ENCODE measurements around the gene CCDC60.
A peak's percentile ranks its signal among the peaks of the same experiment; 100 is the strongest.

CCDC60 gene

GRCh38 chr12:119450771-119451170 lies 116.2 kb downstream of the CCDC60 start:
- no peak for DNase-seq

GRCh38 chr12:119456824-119457223 lies 122.3 kb downstream of the CCDC60 start:
- no peak for DNase-seq

DNA sequence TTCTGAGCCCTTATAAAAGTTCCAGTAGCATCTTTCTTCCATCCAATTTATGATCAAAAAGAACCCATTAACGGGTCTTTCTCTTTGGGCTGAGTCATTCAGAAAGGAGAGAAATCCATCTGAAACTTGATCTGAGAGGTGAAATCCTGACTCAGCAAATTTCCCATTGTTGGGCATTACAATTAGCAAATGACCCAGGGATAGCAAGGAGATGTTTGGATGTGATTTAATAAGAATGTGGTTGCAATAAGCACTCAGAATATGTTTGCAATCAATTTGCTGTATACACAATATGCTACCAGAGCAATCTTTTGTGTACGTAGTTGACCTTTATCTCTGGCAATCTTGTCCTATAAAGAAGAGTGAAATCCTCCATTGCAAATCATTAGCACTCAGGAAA lies 122.7 kb downstream of the CCDC60 start:
- no peak for DNase-seq

- no peak for DNase-seq
These were observed 125.0 kb downstream of the CCDC60 start for GRCh38 chr12:119459481-119459880.

- DNase-seq, result no peak
These were observed 126.3 kb downstream of the CCDC60 start for GRCh38 chr12:119460876-119461275.

DNA sequence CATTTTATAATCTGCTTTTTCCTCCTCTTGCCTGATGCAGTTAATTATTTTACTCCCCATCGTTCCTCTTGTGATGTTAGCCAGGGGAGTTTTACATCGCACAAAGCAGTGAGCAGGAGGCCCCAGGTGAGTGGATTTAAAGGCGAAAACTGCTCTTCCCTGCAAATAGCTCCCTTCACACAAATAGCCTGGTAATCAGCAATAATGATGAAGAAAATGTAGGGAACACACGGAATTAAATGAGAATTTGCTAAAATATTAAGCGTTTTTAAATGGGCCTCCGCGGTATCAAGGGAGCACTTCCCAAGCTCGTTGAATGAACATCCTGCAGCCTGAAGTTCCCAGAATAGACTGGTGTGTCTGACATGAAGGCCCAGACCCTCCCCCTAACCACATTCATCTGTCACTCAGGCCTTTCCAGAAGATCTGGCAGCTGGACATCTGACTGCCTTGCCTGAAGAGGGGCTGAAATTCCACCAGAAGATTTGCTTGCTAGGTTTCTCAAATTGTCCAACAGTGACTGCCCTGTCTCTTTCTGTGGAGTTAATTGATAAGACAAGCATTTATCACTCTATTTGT lies 127.2 kb downstream of the CCDC60 start:
- no peak for DNase-seq

DNA sequence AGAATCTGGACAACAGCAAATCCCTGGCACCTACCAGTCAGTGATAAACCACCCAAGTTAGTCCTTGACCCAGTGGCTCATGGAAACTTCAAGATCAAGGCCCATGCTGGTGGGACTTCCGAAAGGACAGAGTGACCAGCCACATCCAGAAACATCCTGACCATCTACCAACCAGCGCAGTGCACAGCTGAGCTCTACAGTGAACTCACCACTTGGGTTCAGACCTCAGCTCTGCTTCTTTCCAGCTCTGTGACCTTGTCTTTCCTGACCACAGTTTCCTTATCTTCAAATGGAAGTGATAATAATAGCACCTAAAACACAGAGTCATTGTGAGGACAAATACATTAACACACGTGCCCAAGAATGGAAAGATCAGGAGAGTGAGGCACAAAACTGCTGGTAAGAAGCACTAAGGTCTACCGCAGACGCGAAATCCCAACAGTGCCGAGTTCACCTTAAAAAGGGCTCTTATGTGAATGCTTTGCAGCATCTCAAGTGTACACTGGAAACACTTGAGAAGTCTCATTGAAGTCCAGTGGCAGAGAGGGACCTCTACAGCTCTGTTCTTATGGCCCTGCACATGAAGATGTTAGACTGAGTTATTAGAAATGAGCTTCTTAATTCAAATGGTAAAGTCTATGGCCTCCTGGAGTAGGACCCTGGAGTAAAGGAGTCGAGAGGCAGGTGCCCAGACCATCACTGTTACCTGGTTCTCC lies 128.8 kb downstream of the CCDC60 start:
- DNase-seq, result no peak

DNA sequence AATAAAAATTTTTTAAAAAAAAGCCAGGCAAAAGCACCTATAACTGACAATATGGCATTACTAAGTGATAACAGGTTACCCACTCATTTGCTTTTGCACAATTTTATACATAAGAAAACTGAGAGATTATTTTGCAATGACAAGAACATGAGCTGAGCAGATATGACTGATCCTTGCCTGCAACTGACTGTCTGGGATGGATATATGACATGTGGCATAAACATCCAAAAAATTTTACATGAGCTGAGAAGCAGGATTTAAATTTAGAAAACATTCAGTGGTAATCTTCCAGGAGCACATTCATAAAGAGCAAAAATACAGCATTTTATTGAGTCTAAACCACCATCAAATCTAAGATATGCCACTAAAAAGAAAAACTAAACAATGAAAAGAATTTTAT lies 133.8 kb downstream of the CCDC60 start:
- DNase-seq, result no peak

DNA sequence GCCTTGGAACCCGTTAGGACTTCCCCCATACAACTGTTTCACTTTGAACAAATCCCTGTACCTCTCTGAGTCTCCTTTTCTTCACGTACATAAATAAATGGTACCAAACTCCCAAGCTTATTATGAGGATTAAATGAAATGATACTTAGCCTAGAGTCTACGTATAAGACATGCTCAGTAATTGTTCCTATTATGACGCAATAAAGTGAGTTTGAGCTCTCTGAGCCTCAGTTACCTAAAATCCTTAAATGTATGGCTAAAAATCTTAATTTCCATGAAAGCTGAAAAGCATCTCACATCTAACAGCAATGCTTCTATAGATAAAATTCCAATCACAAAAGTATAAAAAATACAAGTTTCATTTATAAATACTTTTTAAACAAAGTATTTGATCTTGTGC lies 141.1 kb downstream of the CCDC60 start:
- DNase-seq, result no peak

- DNase-seq, result no peak
These were observed 142.4 kb downstream of the CCDC60 start for GRCh38 chr12:119476951-119477350.

GRCh38 chr12:119479121-119479561 lies 144.6 kb downstream of the CCDC60 start:
- no peak for DNase-seq

DNA sequence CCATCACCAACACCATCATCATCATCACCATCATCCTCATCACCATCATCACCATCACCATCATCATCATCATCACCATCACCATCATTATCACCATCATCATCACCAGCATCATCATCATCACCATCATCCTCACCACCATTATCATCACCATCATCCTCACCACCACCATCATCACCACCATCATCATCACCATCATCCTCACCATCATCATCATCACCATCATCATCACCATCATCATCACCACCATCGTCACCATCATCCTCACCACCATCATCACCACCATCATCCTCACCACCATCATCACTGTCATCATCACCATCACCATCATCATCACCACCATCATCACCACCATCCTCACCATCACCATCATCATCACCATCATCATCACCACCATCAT lies 146.0 kb downstream of the CCDC60 start:
- no peak for DNase-seq

GRCh38 chr12:119486599-119487154 lies 152.1 kb downstream of the CCDC60 start:
- no peak for DNase-seq

DNA sequence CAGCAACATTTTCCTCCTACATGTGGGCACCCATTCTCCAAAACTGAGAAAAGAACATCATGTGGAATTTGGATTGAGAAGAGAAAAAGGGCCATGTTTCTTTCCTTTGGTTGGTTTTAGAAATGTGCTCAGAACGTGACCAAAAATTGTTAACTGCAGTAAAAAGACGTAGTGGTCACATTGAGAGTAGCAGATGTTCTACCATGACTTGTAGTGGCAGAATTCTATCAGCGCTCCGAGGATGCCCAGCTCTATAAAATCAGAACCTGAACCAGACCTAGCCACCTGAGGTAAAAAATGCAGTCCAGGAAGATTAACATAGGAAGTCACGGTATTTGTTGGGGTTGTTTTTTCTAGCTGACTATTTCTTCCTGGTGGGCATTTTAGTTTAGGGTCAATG lies 157.3 kb downstream of the CCDC60 start:
- DNase-seq, result no peak

DNA sequence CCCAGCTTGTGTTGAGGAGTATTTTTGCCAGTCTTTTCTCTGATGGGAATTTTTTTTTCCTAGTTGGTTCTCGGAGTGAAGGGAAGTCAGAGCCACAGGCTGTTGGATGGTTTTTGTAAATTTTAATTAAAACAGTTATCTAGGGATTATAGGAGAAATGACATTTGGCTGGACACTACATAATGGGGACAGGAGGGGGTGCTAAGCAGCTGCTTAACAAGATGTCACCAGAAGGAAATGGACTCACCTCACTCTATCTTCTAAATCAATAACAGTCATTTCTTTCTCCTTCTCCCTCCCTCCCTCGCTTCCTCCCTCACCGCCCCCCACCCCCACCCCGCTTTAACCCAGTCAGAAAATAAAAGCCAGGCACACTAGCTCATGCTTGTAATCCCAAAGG lies 165.7 kb downstream of the CCDC60 start:
- no peak for DNase-seq

DNA sequence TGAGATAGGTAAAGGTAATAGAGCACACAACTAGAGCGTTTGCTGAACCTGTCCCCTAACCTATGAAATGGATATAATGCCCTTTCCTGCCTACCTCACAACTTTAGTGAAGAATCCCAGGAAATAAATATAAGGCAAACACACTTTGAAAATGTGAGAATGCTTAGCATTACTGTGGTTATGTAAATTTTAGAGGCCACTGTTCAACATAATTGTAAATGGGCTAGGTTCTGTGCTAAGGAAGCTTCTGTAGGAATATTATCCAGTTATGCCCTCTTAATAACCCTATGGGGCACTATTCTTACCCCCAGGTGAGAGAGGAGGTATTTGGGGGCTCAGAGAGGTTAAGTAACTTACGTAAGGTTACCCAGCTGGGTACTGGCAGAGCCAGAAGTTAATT lies 166.5 kb downstream of the CCDC60 start:
- DNase-seq, result no peak

DNA sequence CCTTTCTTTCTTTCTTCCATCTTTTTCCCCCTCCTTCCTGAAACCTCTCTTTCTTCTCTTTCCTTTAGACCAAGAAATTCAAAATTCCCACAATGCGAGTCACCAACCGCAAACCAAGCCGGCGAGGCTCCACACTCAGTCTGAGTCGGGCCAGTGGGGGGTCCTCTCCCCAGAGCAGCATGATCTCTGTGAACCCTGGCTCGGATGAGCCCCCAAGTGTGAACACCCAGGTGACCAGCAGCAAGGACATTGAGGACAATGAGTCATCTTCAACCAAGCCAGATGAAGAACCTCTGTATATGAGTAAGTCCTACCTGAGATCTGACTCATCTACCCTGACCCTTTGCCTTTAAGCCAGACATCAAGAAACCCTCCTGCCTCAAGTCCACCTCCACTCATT lies 170.5 kb downstream of the CCDC60 start:
- no peak for DNase-seq

- DNase-seq, result peak; percentile 1
These were observed 178.4 kb downstream of the CCDC60 start for GRCh38 chr12:119512772-119513497.

DNA sequence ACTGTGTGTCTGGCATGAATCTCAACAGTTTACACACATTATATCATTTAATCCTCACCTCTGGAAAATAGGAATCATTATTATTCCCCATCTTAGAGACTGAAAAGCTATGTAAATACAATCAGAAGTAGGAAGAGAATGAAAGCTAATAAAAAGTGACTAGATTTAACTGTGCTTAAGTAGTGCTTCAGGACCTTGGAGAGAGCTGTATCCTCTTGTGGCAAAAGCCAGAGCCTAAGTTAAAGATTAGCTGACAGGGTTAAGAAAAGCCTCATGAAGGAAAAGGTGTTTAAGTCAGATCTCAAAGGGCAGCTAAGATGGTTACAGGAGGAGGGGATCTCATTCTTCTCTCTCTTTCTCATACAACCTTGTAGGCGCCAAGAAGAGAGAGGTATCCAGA lies 193.7 kb downstream of the CCDC60 start:
- DNase-seq, result no peak

GRCh38 chr12:119540476-119540875 lies 205.9 kb downstream of the CCDC60 start:
- no peak for DNase-seq

DNA sequence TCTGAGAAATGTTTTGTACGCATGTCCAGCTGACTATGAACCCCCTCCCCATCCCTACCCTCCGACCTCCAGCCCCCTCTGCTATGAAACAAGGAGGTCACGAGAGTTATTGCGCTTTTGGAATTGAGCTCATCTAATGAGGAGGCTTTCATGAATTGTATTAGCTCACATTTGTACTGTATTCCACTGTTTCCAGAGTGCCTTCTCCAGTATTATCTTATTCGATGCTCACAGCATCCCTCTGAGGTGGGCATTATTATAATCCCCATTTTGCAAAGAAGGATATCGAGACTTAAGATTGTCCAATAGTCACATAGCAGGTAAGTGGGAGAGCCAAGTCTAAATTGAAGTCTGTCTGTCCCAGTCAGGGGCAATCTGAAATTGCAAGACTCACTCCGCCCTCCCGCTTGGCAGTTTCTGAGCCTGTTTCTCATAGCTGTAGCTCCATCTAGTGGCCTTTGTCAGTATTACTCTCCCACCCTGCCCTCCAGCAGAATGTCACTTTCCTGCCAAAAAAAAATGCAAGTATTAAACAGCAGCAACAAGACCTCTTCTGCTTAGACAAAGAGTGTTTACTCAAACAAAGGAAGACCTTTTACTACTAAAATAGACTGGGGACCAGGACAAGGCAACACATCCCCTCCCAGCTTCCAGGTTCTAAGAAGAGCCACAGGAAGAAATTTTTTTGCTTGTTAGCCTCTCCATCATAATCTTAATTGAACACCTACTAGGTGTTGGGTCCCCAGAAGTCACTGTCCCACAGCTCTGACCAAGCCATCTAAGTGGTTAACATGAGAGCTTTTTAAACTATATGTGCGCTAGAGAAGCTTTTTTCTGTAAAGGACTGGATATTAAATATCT lies 210.5 kb downstream of the CCDC60 start:
- DNase-seq, result peak; percentile 57

DNA sequence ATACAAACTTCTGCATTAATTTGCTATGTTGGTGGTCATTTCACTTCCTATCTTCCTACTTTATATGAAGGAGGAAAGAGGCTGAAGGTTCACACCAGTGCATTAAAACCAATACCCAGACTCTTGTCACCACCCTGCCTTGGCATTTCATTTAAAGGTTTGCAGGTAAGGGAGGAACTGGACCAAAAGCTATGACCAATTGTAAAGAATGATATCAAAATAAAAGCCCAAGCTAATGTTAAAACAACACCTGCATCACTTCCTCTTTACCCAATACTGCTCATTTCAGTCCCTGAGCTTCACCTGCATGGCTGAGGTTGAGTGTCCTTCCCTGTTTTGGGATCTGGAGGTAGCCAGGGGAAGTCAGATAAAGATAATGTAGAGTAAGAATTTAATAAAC lies 211.8 kb downstream of the CCDC60 start:
- DNase-seq, result no peak

DNA sequence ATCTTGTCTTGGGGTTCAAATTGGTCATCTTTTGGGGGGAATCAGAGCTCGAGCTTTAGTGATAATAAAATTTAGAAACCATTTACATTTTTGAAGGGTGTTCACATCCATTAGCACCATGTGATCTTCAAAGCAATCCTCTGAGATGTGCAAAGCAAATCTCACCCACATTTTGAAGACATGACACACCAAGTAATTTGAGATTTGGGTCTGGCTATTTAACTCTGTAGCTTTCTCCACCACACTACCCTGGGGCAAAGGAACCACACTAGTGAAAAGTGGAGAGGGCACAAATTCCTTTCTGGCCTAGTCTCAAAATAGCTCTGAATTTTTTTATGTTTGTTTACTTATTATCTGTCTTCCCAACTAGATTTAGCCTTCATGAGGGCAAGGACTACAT lies 212.5 kb downstream of the CCDC60 start:
- DNase-seq, result no peak

Measured in fibroblast of skin of right biceps (primary cell).